Retinal pigment epithelial cell (primary cell): Measurements from ENCODE around the gene TTLL9.

Experiments used
- DNase-seq: peaks from one replicate; pipeline ENCODE4 v3.0.0-alpha.2; 2010; ENCODE audit warnings: low read depth
- H3K4me3 ChIP-seq: 2 replicates; pipeline ENCODE4 v1.5.1; 2011; ENCODE audit warnings: mild to moderate bottlenecking, low read length, control low read depth, moderate library complexity
- TF ChIP-seq, protein P1 (sequence below): conservative IDR thresholded peaks from 2 replicates; pipeline ENCODE4 v1.5.1; 2011; ENCODE audit warnings: low read depth, low read length, control low read depth, inconsistent platforms

The TTLL9 gene

DNA sequence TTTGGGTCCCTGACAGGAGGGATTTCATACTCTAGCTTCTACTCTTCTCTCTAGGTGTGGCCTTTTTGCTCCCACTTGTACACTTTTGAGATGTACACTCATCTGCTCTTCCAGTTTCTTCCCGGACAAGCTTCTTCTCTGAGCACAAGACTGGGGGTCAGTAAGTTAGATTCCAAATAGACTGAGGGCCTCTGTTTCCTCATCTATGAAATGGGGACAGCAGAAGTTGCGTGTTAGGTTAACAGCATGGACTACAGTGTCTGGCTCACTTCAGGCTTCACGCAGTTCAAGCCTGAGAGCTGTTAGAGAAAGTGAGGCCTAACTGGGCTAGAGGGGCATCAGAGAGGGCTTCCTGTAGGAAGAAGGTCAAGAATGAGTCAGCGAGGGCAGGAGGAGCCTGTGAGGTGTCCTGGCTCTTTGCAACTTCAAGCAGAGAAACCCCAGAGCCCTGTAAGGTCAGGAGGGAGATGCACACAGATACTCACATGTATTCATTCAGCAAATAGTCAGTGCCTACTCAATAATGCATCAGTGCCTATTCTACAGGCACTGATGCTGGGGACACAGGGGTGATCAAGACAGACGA is 118.1 kb downstream of the TTLL9 start:
- no peak for DNase-seq
- H3K4me3 ChIP-seq: no peak overlapping the region
- TF ChIP-seq, protein P1, sequence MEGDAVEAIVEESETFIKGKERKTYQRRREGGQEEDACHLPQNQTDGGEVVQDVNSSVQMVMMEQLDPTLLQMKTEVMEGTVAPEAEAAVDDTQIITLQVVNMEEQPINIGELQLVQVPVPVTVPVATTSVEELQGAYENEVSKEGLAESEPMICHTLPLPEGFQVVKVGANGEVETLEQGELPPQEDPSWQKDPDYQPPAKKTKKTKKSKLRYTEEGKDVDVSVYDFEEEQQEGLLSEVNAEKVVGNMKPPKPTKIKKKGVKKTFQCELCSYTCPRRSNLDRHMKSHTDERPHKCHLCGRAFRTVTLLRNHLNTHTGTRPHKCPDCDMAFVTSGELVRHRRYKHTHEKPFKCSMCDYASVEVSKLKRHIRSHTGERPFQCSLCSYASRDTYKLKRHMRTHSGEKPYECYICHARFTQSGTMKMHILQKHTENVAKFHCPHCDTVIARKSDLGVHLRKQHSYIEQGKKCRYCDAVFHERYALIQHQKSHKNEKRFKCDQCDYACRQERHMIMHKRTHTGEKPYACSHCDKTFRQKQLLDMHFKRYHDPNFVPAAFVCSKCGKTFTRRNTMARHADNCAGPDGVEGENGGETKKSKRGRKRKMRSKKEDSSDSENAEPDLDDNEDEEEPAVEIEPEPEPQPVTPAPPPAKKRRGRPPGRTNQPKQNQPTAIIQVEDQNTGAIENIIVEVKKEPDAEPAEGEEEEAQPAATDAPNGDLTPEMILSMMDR: no peak

DNA sequence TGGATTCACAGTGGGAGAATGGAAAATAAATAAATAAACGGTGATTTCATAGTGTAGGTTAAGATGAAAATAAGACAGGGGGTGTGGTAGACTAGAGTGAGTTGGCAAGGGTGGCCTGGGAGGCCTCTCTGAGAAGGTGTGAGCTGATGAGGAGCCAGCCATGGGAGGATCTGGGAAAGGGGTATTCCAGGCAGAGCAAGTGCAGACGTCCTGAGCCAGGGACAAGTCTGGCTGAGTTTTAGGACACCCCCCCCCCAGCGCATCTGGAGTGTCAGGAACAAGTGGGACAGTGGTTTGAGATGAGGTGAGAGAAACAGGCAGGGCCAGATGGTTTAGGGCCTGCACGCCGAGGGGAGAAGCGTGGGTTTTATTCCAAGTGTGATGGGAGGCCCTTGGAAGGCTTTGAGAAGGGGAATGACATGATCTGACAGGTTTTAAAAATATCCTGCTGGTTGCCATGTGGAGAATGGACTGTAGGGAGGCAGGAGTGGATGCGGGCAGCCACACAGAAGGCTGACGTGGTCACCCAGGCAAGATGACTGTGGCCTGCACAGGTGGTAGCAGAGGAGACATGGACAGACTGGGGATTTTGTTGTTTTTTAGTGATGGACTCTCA is 118.7 kb downstream of the TTLL9 start:
- TF ChIP-seq, protein P1: no peak
- no peak overlapping the region for H3K4me3 ChIP-seq
- no peak for DNase-seq

DNA sequence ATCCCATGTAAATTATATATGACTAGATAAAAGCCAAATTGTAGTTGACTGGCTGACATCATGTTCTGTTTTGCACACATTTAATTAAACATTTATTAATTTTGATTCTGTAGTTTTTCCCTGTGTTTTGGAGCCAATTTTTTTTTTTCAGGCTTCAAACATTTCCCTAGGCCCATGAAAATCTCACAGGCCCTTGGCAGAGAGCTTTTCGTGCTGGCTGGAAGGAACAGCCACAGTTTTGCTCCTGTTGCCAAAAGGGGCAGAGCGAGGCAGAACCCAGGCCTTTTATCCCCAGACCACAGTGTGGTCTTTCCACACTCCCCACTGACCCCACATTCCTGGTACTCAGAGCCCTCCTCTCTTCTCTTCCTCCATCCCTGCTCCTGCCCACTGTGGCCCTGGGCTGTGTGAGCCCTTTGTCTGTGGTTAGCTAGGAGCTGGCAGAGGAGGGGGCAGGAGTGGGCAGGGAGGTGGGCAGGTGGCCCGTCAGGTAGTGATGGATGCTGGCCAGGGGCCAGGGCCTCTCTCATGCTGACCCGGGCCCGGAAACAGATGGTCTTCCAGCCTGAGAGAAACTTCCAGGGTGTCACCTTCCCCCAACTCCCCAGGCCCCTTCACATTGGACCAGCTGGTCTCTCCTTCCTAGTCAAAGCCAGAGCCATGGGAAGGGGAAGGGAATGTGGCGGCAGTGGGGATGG is 120.4 kb downstream of the TTLL9 start:
- no peak for DNase-seq
- TF ChIP-seq, protein P1: no peak
- H3K4me3 ChIP-seq: no peak overlapping the region

DNA sequence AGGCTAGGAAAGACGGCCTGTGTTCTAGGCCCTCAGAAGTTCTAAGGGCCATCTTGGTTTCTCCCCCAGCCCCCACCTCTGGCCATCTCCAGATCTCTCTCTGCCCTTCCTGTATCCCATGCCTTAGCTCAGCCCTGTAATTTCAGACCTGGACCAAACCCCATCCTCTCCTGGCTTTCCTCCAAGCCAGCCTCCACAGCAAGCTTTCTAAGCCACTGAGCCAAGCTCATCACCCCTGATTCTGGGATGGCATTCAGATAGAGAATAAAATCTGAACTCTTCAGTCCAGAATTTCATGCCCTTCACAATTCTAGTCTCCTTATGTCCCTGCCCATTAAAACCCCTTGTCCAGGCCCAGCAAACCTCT is 120.9 kb downstream of the TTLL9 start:
- no peak overlapping the region for H3K4me3 ChIP-seq
- DNase-seq: no peak
- TF ChIP-seq, protein P1: no peak

DNA sequence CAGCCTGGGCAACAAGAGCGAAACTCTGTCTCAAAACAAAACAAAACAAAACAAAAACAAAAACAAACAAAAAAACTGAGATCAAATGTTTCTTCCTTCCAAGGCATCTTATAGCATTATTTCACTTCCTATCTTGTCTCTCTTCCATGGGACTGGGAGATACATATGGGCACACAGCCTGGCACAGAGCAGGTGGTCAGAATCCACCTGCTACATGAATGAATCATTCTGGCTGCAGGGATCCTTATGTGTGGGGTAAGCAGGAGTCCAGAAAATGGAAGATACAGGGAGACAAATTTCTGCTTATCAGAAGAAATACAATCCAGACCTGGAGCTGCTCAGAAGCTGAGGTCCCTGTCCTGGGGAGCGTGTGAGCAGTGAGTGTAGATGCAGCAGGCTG is 121.7 kb downstream of the TTLL9 start:
- H3K4me3 ChIP-seq: no peak overlapping the region
- DNase-seq: no peak
- TF ChIP-seq, protein P1: no peak
